IPS DF 4.7 (cell line): ENCODE results near the gene ECT2L.
"Not testable (repeated sequence)": the region's sequence is repeated elsewhere in the genome, so short reads cannot be mapped to it uniquely, and the experiment has no call there.

Experiments
- DNase-seq: peaks from one replicate; pipeline ENCODE4 v3.0.0-alpha.2; 2013; ENCODE audit warnings: low spot score; ENCODE audit errors: extremely low read depth

Gene ECT2L

DNA sequence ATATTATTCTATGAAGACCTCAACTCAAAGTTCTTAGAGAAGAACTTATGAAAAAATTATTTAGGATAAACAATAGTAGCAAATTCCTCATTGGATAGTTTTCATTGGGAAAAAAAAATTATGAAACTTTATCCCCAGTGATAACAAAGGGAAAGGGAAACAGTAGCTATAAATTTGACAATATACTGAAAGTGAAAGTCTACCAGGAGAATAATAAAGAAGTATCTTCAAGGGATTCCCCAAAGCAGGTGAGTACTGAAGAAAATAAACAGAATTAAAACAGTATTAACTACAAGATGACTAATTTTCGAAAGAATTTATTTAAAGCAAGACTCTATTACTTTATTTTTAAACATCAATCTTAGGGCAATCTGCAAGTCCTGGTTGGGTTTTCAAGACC is 135.8 kb downstream of the ECT2L start:
- DNase-seq, result no peak

DNA sequence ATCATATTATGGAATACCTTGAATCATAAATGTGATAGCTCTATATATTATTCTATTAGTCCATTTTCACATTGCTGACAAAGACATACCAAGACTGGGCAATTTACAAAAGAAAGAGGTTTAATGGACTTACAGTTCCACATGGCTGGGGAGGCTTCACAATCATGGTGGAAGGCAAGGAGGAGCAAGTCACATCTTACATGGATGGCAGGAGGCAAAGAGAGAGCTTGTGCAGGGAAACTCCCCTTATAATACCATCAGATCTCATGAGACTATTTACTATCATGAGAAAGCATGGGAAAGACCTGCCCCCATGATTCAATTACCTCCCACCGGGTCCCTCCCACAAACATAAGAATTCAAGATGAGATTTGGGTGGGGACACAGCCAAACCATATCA is 141.0 kb downstream of the ECT2L start:
- DNase-seq, result not testable (repeated sequence)

DNA sequence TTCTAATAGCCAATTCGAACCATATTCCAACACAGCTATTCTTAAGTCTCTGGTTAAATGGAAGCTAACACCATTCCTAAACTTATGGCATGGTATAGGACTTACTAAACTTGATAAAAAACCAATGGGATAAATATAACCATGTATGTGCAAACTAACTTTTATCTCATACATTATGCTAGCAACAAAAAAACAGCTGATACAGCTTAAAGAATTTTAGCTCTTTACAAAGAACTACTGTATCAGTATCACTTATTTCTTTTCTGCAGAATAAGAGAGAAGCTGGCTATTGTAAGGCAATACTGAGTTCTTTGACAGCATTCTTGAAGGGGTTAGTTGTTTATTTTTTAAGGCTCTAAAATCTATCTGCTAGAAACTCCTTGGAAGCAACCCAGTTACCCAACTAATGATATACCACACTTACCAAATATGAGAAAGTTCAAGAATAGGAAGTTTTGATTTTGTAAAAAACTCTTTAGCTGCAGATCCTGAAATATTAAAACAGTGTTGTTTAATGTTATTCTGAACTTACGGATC is 147.3 kb downstream of the ECT2L start:
- no peak for DNase-seq

DNA sequence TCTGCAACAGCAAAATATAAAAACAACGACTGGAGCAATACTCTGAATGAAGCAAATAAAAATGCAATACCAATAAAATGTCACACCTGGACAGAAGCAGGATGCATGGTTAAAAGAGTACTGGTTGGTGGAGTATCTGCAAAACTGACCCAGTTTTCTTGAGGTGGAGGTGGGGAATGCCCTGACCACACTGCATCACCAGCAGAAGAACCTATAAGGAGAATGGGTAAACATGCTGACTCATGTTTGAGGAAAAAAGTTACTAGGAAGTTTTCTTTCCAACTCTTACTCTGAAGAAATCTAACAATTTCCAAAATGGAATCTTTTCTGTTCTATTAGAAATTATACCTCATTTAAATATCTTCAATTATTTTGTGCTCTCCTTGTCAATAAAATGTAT is 148.5 kb downstream of the ECT2L start:
- DNase-seq, result no peak

DNA sequence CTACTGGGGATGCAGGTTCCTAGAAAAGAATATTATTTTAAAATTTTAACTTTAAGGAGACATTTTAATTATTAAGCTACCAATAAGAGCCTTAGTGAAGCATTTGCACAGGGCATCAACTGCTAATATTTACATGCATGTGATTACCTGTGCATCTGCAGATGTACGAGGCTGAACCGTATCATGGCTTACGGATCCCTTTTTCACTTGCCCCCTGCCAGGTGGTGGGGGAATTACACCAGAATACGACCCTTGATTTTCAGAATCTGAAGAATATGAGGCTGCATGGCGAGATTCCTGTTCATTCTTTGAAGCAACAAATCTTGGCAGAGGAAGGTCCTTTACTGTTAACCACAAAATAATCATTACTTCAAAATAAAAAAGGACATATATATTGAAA is 149.5 kb downstream of the ECT2L start:
- DNase-seq, result no peak

DNA sequence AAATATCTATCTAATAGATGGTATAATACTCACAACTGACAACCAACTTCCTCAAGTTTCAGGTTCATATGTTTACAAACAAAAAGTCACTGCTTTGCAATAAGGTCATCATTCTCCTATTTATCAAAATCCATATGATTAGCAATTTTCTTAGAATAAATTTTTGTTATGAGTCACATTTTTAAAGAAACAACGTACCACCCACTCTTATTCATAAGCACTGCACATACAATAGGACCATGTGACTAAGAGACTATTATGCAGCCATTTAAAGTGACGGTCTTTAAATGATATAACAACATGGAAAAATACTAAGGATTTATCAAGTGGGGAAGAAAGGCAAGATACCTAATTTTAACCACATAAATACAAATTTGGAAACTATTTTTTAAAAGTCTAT is 152.1 kb downstream of the ECT2L start:
- DNase-seq, result no peak

DNA sequence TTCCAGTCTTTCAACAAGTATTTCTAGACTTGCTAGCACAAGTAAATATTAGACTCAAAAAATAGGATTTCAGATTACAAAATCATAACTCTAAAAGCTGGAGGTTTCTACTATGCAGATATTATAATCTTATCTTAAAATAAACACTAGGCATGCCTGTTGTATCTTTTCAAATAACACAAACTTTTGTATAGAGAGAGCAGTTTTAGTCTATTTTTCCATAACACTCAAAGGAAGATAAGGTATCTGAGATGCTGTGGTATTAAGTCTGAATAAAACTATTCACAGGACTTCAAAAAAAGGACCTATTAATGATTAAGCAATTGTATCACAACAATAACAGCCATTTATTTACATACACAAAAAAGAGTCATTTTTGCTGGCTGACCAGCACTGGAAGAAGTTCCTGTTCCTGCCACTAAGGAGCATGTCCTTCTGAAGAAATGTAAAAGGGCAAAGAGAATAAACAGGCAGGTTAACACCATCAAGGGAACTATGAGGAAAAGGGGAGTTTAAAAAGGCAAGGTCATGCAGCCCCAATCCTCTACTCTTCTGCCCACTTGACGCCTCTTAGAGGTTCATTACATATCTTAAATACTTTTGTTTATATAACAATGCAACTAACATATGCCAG is 152.8 kb downstream of the ECT2L start:
- no peak for DNase-seq

DNA sequence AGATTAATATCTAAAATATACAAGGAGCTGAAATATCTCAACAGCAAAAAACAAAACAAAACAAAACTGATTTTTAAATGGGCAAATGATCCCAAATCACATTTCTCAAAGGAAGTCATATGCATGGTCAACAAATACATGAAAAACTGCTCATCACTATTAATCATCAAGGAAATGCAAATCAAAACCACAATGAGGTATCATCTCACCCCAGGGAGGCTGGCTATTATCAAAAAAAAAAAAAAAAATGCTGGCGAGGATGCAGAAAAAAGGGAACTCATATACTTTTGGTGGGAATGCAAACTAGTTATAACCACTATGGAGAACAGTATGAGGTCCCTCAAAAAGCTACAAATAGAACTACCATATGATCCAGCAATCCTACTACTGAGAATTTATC is 157.6 kb downstream of the ECT2L start:
- DNase-seq, result no peak
